HepG2 (cell line): ENCODE measurements around the gene SLC12A3. TPM values are rescaled to one million over a fixed set of nuclear protein-coding genes. Genes with fewer than 3 reads are reported as not detected.

Experiments used
- ATF2 ChIP-seq: sonication (generic); formaldehyde crosslinking; IDR thresholded peaks from 2 replicates; pipeline ENCODE4 v1.4.0; 2020; ENCODE audit warnings: missing genetic modification reagents
- ETV5 ChIP-seq: IDR thresholded peaks from 2 replicates; pipeline ENCODE4 v1.6.1; 2018; ENCODE audit warnings: missing biosample characterization, missing genetic modification reagents, inconsistent platforms, borderline replicate concordance
- MAFF ChIP-seq: IDR thresholded peaks from 2 replicates; pipeline ENCODE4 v1.6.1; 2011; ENCODE audit warnings: low read depth, low read length, improper control_type of control experiment
- MYPOP ChIP-seq: sonication (generic); formaldehyde crosslinking; IDR thresholded peaks from 2 replicates; pipeline ENCODE4 v1.8.1; 2023; ENCODE audit warnings: mild to moderate bottlenecking, moderate library complexity, missing genetic modification reagents
- NR2C2 ChIP-seq: sonication (generic); formaldehyde crosslinking; IDR thresholded peaks from 2 replicates; pipeline ENCODE4 v1.4.0; 2020; ENCODE audit warnings: missing genetic modification reagents, mild to moderate bottlenecking, moderate library complexity, borderline replicate concordance
- RFX1 ChIP-seq: fragments of 450-650 bp; IDR thresholded peaks from 2 replicates; pipeline ENCODE4 v1.6.1; 2017
- SP1 ChIP-seq, 2 experiments: fragments of 450-650 bp in 1 of 2; sonication (generic) in 1 of 2; formaldehyde crosslinking in 1 of 2; IDR thresholded peaks; 2 replicates each; pipeline versions ENCODE4 v1.4.0 to v1.6.1; 2016 to 2020; ENCODE audit warnings: missing genetic modification reagents in 1 of 2
- ZNF609 ChIP-seq: sonication (generic); formaldehyde crosslinking; IDR thresholded peaks from 2 replicates; pipeline ENCODE4 v1.4.0; 2020; ENCODE audit warnings: mild to moderate bottlenecking, missing genetic modification reagents, borderline replicate concordance
- ZNF646 ChIP-seq: sonication (generic); formaldehyde crosslinking; IDR thresholded peaks from 2 replicates; pipeline ENCODE4 v1.9.0; 2021; ENCODE audit warnings: mild to moderate bottlenecking, missing genetic modification reagents
- ZNF691 ChIP-seq: sonication (generic); formaldehyde crosslinking; IDR thresholded peaks from 2 replicates; pipeline ENCODE4 v1.4.0; 2020; ENCODE audit warnings: missing genetic modification reagents, low read depth, mild to moderate bottlenecking, borderline replicate concordance
- ZNF7 ChIP-seq: IDR thresholded peaks from 2 replicates; pipeline ENCODE4 v1.6.1; 2016; ENCODE audit warnings: missing biosample characterization, missing genetic modification reagents
- ZSCAN9 ChIP-seq: IDR thresholded peaks from 2 replicates; pipeline ENCODE4 v1.6.1; 2016; ENCODE audit warnings: borderline replicate concordance
- polyA plus RNA-seq, 8 experiments: library from polyadenylated mRNA; depleted of rRNA in 3 of 8; stranded (reverse) in 7 of 8; unstranded in 1 of 8; fragments of >200 nt; fragmentation: Illumina TruSeq in 4 of 8; extraction: Trizol in 4 of 8; gene quantifications; 2 replicates each; pipeline versions ENCODE4 v1.2.1 to v1.2.3, GENCODE V29; 2011 to 2016; ENCODE audit warnings: low read depth in 4 of 8, missing spikeins in 1 of 8, mixed read lengths in 1 of 8; ENCODE audit not compliant: insufficient read depth in 1 of 8
- total RNA-seq, 5 experiments: library from RNA; depleted of rRNA; stranded (reverse); fragments of >200 nt; fragmentation: Illumina TruSeq; extraction: Trizol; gene quantifications; 2 replicates each; pipeline ENCODE4 v1.2.3, GENCODE V29; 2016; ENCODE audit warnings: low read depth in 1 of 5

The SLC12A3 gene
- total and polyA plus RNA-seq, 2 of the 13 experiments (the other 11 are each of a cell fraction or from before 2014, with no cell fraction given) = 6.2 TPM; not detected in 1

GRCh38 chr16:56836410-56837230 lies 28.4 kb upstream of the SLC12A3 start (continued):
- no peak for TF ChIP-seq MYPOP (CRISPR knock-in tag)
- TF ChIP-seq NR2C2 (CRISPR knock-in tag) = no peak
- TF ChIP-seq ZNF646 (CRISPR knock-in tag) = no peak
- TF ChIP-seq ZNF7 (CRISPR knock-in tag) = no peak
- no peak for TF ChIP-seq ZSCAN9 (CRISPR knock-in tag)
- no peak for TF ChIP-seq ZNF691 (CRISPR knock-in tag)
- no peak for TF ChIP-seq SP1 (IDR thresholded peaks at IDR 0.05)
- TF ChIP-seq SP1 (CRISPR knock-in tag; IDR thresholded peaks at IDR 0.05) = no peak
- no peak for TF ChIP-seq ZNF609 (CRISPR knock-in tag)
- no peak for TF ChIP-seq ATF2 (CRISPR knock-in tag)
- peak; percentile 25; the same call in 1 of the 2 replicates for TF ChIP-seq ETV5 (CRISPR knock-in tag)
- no peak for TF ChIP-seq MAFF
- TF ChIP-seq RFX1 = no peak
